Measurements from ENCODE around the gene ACTL6B. TPM values are rescaled to one million over a fixed set of nuclear protein-coding genes. Genes with fewer than 3 reads are reported as not detected.

ACTL6B gene
- total and polyA plus RNA-seq, 3 donors from 2014 or later, result 0.79 to 2.1 (median 1.2) TPM

DNA sequence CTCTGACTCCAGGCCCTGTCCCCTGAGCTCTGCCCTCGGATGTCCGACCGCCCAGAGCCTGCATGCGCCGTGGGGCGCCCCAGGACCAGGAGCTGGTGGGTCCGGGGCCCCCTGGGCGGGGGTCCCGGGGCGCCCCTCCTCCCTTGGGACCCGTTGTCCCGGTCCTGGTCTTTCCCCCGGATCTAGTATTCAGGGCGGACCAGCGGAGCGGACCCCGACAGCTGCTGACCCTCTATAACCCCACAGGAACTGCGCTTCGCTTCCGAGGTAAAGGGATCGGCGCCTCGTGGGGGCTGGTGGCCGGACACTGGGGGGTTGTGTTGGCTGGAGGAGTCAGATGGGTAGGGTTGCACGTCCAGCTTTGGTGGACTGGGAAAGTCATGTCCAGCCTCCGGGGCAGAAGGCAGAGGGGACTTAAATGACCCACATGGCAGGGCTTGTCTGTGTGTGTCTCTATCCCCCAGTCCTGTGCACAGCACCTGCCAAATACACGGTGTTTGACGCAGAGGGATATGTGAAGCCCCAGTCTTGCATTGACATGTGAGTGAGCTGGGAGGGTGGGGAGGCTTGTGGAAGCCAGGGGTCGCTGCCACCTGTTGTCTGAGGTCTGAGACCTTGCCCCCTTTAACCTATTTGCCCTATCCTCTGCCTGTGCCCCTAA lies 43.4 kb downstream of the ACTL6B start:
- peaks cover 13% of the 10 kb centered on the region for H3K4me1 ChIP-seq
- H3K27ac ChIP-seq, result peak overlapping the region; percentile 90 to 91
- peak; percentile 37 for DNase-seq
- intact Hi-C loops (cut with DNase I; ENCODE audit: low total_unique reads), result no loop called here
- peak overlapping the region; percentile 61 to 79 for H3K4me3 ChIP-seq
- no peak for TF ChIP-seq POLR2A (IDR thresholded peaks at IDR 0.05)
- TF ChIP-seq, protein P1, sequence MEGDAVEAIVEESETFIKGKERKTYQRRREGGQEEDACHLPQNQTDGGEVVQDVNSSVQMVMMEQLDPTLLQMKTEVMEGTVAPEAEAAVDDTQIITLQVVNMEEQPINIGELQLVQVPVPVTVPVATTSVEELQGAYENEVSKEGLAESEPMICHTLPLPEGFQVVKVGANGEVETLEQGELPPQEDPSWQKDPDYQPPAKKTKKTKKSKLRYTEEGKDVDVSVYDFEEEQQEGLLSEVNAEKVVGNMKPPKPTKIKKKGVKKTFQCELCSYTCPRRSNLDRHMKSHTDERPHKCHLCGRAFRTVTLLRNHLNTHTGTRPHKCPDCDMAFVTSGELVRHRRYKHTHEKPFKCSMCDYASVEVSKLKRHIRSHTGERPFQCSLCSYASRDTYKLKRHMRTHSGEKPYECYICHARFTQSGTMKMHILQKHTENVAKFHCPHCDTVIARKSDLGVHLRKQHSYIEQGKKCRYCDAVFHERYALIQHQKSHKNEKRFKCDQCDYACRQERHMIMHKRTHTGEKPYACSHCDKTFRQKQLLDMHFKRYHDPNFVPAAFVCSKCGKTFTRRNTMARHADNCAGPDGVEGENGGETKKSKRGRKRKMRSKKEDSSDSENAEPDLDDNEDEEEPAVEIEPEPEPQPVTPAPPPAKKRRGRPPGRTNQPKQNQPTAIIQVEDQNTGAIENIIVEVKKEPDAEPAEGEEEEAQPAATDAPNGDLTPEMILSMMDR (IDR thresholded peaks at IDR 0.05), result no peak
- no peaks in the 10 kb centered on the region for H3K36me3 ChIP-seq (ENCODE audit: low read depth, missing control alignments)
- 0 to 20% methylated on average over 1 to 29 of the region's 29 CpGs for WGBS, 2 donors
- no peaks in the 10 kb centered on the region for H3K9me3 ChIP-seq
- H3K27me3 ChIP-seq, result no peaks in the 10 kb centered on the region

DNA sequence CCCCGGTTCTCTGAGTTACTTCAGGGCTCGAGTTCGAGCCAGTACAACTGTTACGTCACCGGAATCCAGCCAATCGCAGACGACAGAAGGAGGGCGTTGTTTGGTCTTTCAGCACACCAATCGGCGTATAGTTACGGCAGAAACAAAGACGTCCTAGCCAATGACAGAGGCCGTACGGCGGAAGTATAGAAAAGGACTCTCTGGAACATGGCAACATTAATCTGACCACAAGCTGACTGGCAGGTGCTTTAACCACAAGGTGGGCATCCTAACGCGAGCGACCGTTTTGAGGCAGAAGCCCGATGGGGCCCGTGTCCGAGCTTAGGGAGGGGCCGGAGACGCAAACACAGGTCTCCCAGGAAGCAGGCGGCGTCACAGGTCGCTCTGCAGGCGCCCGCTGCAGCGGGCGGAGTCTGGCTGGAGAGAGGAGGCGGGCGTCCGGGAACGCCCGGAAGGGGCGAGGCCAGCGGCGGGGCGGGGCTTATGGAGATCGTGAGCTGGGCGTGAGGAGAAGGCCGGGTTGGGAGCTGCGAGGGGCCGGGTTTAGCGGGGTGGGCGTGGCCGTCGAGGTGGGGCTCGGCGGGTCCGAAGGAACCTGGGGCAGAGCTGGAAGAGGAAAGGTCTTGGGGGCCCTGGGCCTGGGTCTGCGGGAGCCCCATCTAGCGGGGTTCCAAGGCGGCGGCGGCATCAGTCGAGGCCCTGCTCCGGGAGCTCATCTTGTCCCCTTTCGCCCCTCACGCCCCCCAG lies 44.1 kb downstream of the ACTL6B start, which contains the start of gene MOSPD3:
Gene MOSPD3 (plus strand): TSS at position 558 of the 747 bp plus-strand sequence. CDS start 252 bp downstream, outside the sequence.
- Histone ChIP-seq H3K27ac (peak within 1 kb of the TSS; percentile 90 to 91), H3K9me3 (no peaks in the 10 kb centered on the region), H3K4me3 (peak within 1 kb of the TSS; percentile 61 to 79), H3K27me3 (no peaks in the 10 kb centered on the region), H3K4me1 (peaks cover 13% of the 10 kb centered on the region), H3K36me3 (ENCODE audit: low read depth, missing control alignments) (no peaks in the 10 kb centered on the region)
- peak; percentile 100 for DNase-seq
- TF ChIP-seq POLR2A (IDR thresholded peaks at IDR 0.05), result peak; percentile 58
- TF ChIP-seq, protein P1 (IDR thresholded peaks at IDR 0.05), result no peak
- intact Hi-C loops (cut with DNase I; ENCODE audit: low total_unique reads), result no loop called here
- WGBS, 2 donors, result 0% methylated on average over 22 to 61 of the region's 61 CpGs

DNA sequence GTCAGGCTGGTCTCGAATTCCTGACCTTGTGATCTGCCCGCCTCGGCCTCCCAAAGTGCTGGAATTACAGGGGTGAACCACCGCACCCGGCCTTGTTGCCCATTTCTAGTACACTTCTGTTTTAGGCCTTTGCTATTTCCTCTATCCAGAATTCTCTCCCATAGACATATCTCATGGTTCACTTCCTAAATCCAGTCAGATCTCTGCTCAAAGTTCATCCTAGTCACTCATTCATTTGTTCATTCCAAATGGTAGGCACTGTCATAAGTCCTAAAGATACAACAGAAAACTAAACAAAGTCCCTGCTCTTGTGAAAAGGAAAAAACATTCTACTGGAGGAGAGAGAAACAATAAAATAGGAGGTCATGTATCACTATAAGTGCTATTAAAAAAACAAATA lies 46.3 kb downstream of the ACTL6B start:
- no peak for TF ChIP-seq POLR2A (IDR thresholded peaks at IDR 0.05)
- TF ChIP-seq, protein P1 (IDR thresholded peaks at IDR 0.05), result no peak
- intact Hi-C loops (cut with DNase I; ENCODE audit: low total_unique reads), result no loop called here
- H3K9me3 ChIP-seq, result no peaks in the 10 kb centered on the region
- no peak for DNase-seq
- H3K4me1 ChIP-seq, result peaks cover 23% of the 10 kb centered on the region
- H3K36me3 ChIP-seq (ENCODE audit: low read depth, missing control alignments), result no peaks in the 10 kb centered on the region
- no peak overlapping the region for H3K4me3 ChIP-seq
- WGBS, 2 donors, result 93 to 98% methylated on average over 5 of the region's 5 CpGs
- no peak overlapping the region for H3K27ac ChIP-seq
- H3K27me3 ChIP-seq, result no peaks in the 10 kb centered on the region

DNA sequence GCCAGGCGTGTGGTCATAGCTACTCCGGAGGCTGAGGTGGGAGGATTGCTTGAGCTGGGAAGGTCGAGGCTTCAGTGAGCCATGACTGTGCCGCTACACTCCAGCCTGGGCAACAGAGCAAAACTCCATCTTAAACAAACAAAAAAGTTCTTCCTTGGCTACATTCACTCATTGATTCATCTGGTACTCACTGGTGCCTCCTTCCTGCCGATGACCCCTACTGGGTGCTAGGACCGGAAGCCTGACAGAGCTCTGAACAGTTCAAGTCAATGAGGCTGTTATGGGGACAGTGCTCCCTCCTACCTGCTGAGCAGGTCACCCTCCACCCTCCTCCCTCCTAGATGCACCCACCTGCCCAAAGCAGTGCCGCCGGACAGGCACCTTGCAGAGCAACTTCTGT lies 49.1 kb downstream of the ACTL6B start:
- Histone ChIP-seq H3K27me3 (no peaks in the 10 kb centered on the region), H3K4me3 (no peak overlapping the region), H3K4me1 (peaks cover 28% of the 10 kb centered on the region), H3K9me3 (no peaks in the 10 kb centered on the region), H3K27ac (no peak overlapping the region), H3K36me3 (ENCODE audit: low read depth, missing control alignments) (no peaks in the 10 kb centered on the region)
- 83 to 89% methylated on average over 6 to 8 of the region's 8 CpGs for WGBS, 2 donors
- intact Hi-C loops (cut with DNase I; ENCODE audit: low total_unique reads), result no loop called here
- no peak for DNase-seq
- TF ChIP-seq, protein P1 (IDR thresholded peaks at IDR 0.05), result no peak
- TF ChIP-seq POLR2A (IDR thresholded peaks at IDR 0.05), result no peak
